Activated naive CD8-positive, alpha-beta T cell (primary cell): ENCODE data around the gene PDZD4.
"Not testable (repeated sequence)": the region's sequence is repeated elsewhere in the genome, so short reads cannot be mapped to it uniquely, and the experiment has no call there.

Source experiments
- H3K27ac Mint-ChIP-seq: one replicate; pipeline ENCODE4 v1.8.0; 2021; ENCODE audit warnings: mixed read lengths
- H3K27me3 Mint-ChIP-seq: one replicate; pipeline ENCODE4 v1.8.0; 2021; ENCODE audit warnings: mixed read lengths
- H3K36me3 Mint-ChIP-seq: one replicate; pipeline ENCODE4 v1.8.0; 2021; ENCODE audit warnings: mixed read lengths
- H3K4me1 Mint-ChIP-seq: one replicate; pipeline ENCODE4 v1.8.0; 2021; ENCODE audit warnings: low read depth, mixed read lengths
- H3K4me3 Mint-ChIP-seq: one replicate; pipeline ENCODE4 v1.8.0; 2021; ENCODE audit warnings: mild to moderate bottlenecking, mixed read lengths
- H3K9me3 Mint-ChIP-seq: one replicate; pipeline ENCODE4 v1.8.0; 2021; ENCODE audit warnings: low read depth, mixed read lengths

The PDZD4 gene

DNA sequence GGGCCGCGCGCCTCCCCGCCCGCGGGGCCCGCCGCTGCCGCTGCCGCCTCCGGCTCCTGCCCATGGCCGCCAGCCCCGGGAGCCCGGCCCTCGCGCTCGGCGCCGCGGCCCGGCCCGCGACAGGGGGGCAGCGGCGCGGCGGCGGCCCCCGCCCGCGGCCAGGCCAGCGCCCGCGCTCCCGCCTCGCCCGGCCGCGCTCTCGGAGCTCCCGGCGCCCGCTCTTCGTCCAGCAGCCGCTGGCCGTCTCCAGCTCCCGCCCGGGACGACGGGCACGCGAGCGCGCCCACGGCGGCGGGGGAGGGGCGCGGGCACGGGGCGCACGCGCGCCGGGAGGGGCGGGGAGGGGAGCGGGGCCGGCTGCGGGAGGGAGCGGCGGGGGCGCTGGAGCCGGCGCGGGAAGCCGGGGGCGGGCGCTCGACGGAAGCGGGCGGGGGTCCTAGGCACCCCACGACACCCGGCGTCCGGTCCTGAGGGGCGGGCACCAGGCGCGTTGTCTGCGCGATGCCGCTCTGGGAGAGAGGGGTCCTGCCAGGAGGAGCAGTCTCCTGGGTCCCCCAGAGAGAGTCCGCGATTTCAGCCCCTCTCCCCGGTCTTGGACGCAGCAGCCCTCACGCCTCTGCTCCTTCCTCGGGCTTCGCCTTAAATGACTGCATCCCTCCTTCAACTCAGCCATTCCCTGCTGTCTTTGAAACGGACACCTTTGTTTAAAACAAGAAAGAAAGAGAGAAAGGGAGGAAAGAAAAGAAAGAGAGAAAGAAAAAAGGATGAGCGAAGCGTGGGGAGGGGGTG lies 490 bp upstream of the PDZD4 start:
- Mint-ChIP-seq H3K36me3 (no peaks in the 10 kb centered on the region), H3K27me3 (no peaks in the 10 kb centered on the region), H3K4me3 (peak overlapping the region; percentile 69), H3K27ac (no peak overlapping the region), H3K9me3 (no peaks in the 10 kb centered on the region), H3K4me1 (peaks cover 15% of the 10 kb centered on the region)

DNA sequence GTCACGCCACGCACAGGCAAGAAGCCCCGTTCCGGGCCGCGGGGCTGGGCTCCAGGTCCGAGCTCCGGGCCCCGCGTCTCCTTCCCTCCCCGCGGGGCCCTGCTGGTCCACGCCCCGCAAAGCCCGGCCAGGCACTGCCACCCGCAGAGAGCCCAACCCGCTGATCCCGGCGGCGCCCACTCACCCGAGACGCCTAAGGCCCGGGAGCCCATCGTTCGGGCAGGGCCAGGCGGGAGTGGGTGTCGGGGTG lies 870 bp downstream of the PDZD4 start:
- Mint-ChIP-seq H3K27ac (no peak overlapping the region), H3K9me3 (no peaks in the 10 kb centered on the region), H3K4me1 (peaks cover 15% of the 10 kb centered on the region), H3K4me3 (no peak overlapping the region), H3K36me3 (no peaks in the 10 kb centered on the region), H3K27me3 (no peaks in the 10 kb centered on the region)

- Mint-ChIP-seq H3K27me3 (no peaks in the 10 kb centered on the region), H3K9me3 (no peaks in the 10 kb centered on the region), H3K4me3 (no peak overlapping the region), H3K4me1 (peaks cover 15% of the 10 kb centered on the region), H3K36me3 (no peaks in the 10 kb centered on the region), H3K27ac (no peak overlapping the region)
Observed at GRCh38 chrX:153828723-153829548, 1.4 kb downstream of the PDZD4 start.

- Mint-ChIP-seq H3K27ac (no peak overlapping the region), H3K4me3 (no peak overlapping the region)
Observed at GRCh38 chrX:153828308-153828707, 2.0 kb downstream of the PDZD4 start.

DNA sequence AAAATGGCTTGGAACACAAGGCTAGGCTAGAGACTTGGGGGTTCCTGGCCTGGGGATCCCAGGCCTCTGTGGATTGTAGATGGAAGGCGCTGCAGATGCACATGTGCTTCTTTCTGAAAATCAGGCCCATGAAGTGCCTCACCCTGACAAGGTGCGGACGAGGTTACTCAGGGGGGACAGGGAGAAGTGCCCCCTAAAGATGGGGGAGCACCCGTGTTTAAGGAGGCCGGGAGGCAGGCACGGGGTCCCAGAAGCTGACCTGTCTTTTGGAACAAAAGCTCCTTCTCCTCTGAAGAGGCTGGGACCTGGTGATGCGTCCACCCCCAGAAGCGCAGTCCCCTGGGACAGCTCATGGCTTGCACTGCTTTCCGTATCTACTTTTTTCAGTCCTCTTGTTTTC lies 2.4 kb downstream of the PDZD4 start:
- Mint-ChIP-seq H3K4me3 (peak overlapping the region; percentile 9), H3K27me3 (no peaks in the 10 kb centered on the region), H3K36me3 (no peaks in the 10 kb centered on the region), H3K9me3 (no peaks in the 10 kb centered on the region), H3K4me1 (peaks cover 18% of the 10 kb centered on the region), H3K27ac (no peak overlapping the region)

More at GRCh38 chrX:153828308-153828707, 2.0 kb downstream of the PDZD4 start:
- H3K27me3 Mint-ChIP-seq: no peaks in the 10 kb centered on the region
- no peaks in the 10 kb centered on the region for H3K9me3 Mint-ChIP-seq
- no peaks in the 10 kb centered on the region for H3K36me3 Mint-ChIP-seq
- H3K4me1 Mint-ChIP-seq: peaks cover 18% of the 10 kb centered on the region

DNA sequence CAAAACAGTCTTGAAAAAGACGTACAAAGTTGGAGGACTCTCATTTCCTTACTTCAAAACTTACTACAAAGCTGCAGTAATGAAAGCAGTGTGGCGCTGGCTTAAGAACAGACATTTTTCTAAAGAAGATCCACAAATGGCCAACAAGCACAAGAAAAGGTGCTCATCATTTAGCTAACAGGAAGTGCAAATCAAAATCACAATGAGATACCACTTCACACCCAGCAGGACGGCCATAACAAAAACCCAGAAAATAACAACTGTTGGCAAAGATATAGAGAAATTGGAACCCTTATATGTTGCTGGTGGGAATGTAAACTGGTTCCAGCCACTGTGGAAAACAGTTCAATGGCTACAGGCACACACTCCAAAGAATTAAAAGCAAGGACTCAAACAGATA lies 3.3 kb downstream of the PDZD4 start:
- no peak overlapping the region for H3K4me3 Mint-ChIP-seq
- H3K36me3 Mint-ChIP-seq: no peaks in the 10 kb centered on the region
- no peak overlapping the region for H3K27ac Mint-ChIP-seq
- no peaks in the 10 kb centered on the region for H3K27me3 Mint-ChIP-seq
- no peaks in the 10 kb centered on the region for H3K9me3 Mint-ChIP-seq
- peaks cover 26% of the 10 kb centered on the region for H3K4me1 Mint-ChIP-seq

GRCh38 chrX:153825042-153825441 lies 5.3 kb downstream of the PDZD4 start:
- H3K4me3 Mint-ChIP-seq: no peak overlapping the region
- H3K27ac Mint-ChIP-seq: no peak overlapping the region
- H3K4me1 Mint-ChIP-seq: peaks cover 37% of the 10 kb centered on the region
- H3K9me3 Mint-ChIP-seq: no peaks in the 10 kb centered on the region
- H3K27me3 Mint-ChIP-seq: no peaks in the 10 kb centered on the region
- H3K36me3 Mint-ChIP-seq: no peaks in the 10 kb centered on the region

DNA sequence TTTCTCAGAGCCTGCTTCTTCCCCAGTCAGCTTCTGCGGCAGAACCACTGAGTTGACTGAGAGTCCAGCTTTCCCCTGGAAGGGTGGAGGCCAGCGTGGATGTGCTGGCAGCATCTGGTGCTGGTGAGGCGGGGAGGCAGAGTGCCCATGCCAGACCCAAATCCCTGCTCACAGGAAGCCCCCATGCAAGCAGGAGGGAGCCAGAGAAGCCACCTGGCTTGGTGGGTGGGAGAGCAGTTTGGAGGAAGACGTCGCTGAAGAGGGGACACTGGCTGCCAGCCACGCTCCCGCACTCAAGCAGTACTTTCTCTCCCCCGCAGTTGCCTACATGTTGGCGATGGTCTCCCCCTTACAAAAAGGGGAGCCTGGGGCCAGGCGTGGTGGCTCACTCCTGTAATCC lies 6.0 kb downstream of the PDZD4 start:
- Mint-ChIP-seq H3K36me3 (no peaks in the 10 kb centered on the region), H3K27ac (no peak overlapping the region), H3K27me3 (no peaks in the 10 kb centered on the region), H3K4me3 (no peak overlapping the region), H3K9me3 (no peaks in the 10 kb centered on the region), H3K4me1 (peaks cover 37% of the 10 kb centered on the region)

GRCh38 chrX:153821066-153821465 lies 9.3 kb downstream of the PDZD4 start:
- Mint-ChIP-seq H3K9me3 (no peaks in the 10 kb centered on the region), H3K4me3 (no peak overlapping the region), H3K27me3 (no peaks in the 10 kb centered on the region), H3K4me1 (peaks cover 36% of the 10 kb centered on the region), H3K27ac (no peak overlapping the region), H3K36me3 (no peaks in the 10 kb centered on the region)

DNA sequence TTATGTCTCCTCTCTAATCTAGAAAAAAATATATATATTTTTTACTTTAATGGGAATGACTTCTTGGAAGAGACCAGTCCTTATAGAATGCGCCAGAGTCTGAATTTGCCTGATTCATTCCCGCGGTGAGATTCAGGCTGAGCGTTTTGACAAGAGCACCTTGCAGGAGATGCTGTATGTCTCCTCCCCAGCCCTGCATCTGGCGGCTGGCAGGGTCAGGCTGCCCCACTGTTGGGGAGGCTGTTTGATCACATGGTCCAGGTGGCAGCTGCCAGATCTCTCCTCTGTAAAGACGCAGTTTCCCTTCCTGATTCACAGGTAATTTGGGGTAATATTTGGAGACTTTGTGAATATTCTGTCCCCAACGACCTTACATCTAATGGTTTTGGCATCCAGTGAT lies 9.7 kb downstream of the PDZD4 start:
- Mint-ChIP-seq H3K9me3 (no peaks in the 10 kb centered on the region), H3K27ac (no peak overlapping the region), H3K4me1 (peaks cover 36% of the 10 kb centered on the region), H3K36me3 (no peaks in the 10 kb centered on the region), H3K4me3 (no peak overlapping the region), H3K27me3 (no peaks in the 10 kb centered on the region)

- H3K4me3 Mint-ChIP-seq: peak overlapping the region; percentile 27
- no peaks in the 10 kb centered on the region for H3K27me3 Mint-ChIP-seq
- peaks cover 44% of the 10 kb centered on the region for H3K4me1 Mint-ChIP-seq
Observed at GRCh38 chrX:153819384-153820040, 10.8 kb downstream of the PDZD4 start.

GRCh38 chrX:153818571-153819383 lies 11.6 kb downstream of the PDZD4 start:
- Mint-ChIP-seq H3K27ac (no peak overlapping the region), H3K4me3 (peak overlapping the region; percentile 27), H3K36me3 (no peaks in the 10 kb centered on the region), H3K27me3 (no peaks in the 10 kb centered on the region), H3K4me1 (peaks cover 44% of the 10 kb centered on the region), H3K9me3 (no peaks in the 10 kb centered on the region)

More at GRCh38 chrX:153819384-153820040, 10.8 kb downstream of the PDZD4 start:
- no peaks in the 10 kb centered on the region for H3K9me3 Mint-ChIP-seq
- no peaks in the 10 kb centered on the region for H3K36me3 Mint-ChIP-seq
- H3K27ac Mint-ChIP-seq: no peak overlapping the region

DNA sequence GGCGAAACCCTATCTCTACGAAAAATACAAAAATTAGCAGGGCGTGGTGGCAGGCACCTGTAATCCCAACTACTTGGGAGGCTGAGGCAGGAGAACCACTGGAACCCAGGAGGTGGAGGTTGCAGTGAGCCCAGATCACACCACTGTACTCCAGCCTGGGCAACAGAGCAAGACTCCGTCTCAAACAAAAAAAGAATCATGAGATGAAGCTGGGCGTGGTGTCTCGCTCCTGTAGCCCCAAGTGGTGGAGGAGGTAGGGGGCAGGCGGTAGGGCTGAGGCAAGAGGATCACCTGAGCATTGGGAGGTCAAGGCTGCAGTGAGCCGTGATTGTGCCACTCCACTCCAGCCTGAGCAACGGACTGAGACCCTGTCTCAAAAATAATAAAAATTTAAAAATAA lies 12.3 kb downstream of the PDZD4 start:
- H3K27me3 Mint-ChIP-seq, H3K4me3 Mint-ChIP-seq, H3K9me3 Mint-ChIP-seq, H3K27ac Mint-ChIP-seq, H3K36me3 Mint-ChIP-seq: not testable (repeated sequence)
- H3K4me1 Mint-ChIP-seq: peaks cover 41% of the 10 kb centered on the region

DNA sequence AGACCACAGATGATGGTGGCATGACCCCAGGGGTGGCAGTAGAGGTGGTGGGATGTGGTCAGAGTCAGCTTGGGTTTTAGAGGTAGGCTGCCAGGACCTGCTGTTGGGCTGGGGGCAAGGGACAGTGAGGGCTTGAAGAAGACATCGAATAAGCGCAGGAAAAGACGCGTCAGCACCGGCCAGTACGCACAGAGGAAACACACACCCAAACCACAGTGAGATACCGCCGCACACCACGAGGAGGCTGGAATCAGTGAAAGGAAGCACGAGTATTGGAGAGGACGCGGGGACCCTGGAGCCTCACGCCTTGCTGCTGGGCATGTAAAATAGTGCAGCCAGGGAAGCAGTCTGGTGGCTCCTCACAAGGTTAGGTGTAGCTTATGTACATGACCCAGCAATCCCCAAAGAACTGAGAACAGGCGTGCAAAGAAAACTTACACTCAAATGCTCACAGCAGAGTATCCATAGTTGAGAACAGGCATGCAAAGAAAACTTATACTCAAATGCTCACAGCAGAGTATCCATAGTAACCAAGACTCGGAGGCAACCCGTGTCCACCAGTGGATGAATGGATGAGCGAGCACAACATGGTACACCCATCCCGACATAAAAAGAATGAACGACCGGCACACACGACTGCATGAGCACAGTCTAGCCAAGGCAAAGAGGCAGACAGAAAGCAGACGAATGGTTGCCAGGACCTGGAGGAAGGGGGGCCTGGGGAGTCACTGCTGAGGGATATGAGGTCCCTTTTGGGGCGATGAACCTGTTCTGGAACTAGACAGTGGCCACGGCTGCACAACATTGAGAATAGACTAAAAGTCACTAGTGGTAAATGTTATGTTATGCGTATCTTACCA lies 13.3 kb downstream of the PDZD4 start:
- no peak overlapping the region for H3K27ac Mint-ChIP-seq
- no peaks in the 10 kb centered on the region for H3K36me3 Mint-ChIP-seq
- no peaks in the 10 kb centered on the region for H3K27me3 Mint-ChIP-seq
- H3K4me3 Mint-ChIP-seq: peak overlapping the region; percentile 42
- no peaks in the 10 kb centered on the region for H3K9me3 Mint-ChIP-seq
- peaks cover 33% of the 10 kb centered on the region for H3K4me1 Mint-ChIP-seq
